CD4-positive, alpha-beta T cell treated with Interleukin-2 at 100 ng/mL for 4 hours (primary cell): ENCODE results near the gene PLTP.
A peak's percentile ranks its signal among the peaks of the same experiment; 100 is the strongest.
"Not testable (repeated sequence)": the region's sequence is repeated elsewhere in the genome, so short reads cannot be mapped to it uniquely, and the experiment has no call there.

Experiments
- DNase-seq: peaks from one replicate; pipeline ENCODE4 v3.0.0-alpha.2; 2020; ENCODE audit warnings: low spot score

The PLTP gene

GRCh38 chr20:45920462-45921336, 8.7 kb upstream of the PLTP start:
- DNase-seq: no peak

DNA sequence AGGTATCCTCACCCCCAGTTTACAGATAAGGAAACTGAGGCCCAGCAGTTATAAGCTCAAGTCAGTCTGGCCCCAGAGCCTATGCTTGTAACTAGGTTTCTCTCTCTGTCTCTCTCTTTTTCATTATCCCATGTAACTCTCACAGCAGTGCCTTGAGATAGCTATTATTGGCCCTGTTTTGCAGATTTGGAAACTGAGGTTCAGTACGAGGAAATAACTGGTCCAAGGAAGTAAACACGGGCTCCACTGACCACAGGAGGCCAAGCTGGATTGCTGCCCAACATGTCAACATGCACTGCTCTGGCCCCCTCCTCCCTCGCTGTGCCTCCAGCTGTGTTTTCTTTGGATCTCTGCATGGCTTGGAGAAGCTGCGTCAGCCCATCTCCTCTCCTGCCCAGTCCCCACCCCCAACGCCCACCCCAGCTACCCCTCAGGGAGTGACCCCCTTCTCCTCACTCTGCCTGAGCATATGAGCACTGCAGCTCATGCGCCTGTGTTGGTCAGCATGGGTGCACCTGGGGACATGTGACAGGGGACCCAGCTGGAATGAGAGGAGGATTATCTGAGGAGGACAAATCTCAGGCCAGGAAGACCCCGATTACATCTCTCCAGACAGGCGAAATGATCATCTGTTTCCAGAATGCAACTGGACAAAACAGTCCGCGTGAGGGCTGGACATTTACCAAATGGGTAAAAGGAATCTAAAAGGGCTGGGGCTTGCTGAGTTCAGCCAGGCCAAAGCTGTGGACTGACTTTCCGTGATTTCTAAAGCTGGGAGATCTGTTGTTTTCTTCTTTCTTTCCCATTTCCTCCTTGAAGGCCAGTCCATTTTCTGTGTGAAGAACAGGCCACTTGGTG, 7.8 kb upstream of the PLTP start:
- DNase-seq: no peak

- no peak for DNase-seq
These were observed 7.0 kb upstream of the PLTP start for GRCh38 chr20:45918779-45919537.

DNA sequence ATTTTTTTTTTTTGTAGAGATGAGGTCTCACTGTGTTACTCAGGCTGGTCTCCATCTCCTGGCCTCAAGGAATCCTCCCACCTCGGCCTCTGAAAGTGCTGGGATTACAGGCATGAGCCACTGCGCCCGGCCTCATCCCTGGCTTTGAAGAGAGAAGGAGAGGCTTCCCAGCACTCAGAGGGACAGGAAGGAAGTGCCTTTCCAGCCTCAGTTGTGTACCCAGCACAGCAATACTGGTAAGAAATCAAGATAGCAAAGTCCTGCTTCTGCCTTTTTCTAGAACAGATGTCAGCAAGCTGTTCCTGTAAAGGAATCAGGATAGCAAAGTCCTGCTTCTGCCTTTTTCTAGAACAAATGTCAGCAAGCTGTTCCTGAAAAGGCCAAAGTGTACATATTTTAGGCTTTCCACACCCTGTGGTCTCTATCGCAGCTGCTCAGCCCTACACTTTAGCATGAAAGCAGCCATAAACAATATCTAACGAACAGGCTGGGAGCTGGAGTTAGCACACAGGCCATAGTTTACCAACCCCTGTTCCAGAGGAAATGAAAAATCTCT, 6.3 kb upstream of the PLTP start:
- DNase-seq: no peak

DNA sequence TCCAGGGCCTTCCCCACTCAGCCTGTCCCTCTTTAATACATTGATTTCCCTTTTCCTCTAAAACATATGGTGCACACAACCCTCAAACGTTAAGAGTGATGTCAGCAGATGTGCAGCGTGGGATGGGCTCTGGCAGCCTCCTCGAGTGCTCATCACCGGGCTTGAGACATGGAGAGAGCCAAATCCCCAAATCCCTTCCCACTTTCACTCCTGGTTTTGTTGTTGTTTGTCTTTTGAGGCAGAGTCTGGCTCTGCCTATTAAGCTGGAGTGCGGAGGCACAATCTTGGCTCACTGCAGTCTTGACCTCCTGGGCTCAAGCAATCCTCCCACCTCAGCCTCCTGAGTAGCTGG, 5.8 kb upstream of the PLTP start:
- no peak for DNase-seq

- no peak for DNase-seq
These were observed 1.2 kb upstream of the PLTP start for GRCh38 chr20:45913116-45913515.

- no peak for DNase-seq
These were observed 358 bp upstream of the PLTP start for GRCh38 chr20:45912344-45912682.

- DNase-seq: peak; percentile 93
These were observed 1.1 kb downstream of the PLTP start for GRCh38 chr20:45910670-45911485.

GRCh38 chr20:45909817-45910669, 1.9 kb downstream of the PLTP start:
- DNase-seq: no peak

- no peak for DNase-seq
These were observed 2.6 kb downstream of the PLTP start for GRCh38 chr20:45909336-45909808.

DNA sequence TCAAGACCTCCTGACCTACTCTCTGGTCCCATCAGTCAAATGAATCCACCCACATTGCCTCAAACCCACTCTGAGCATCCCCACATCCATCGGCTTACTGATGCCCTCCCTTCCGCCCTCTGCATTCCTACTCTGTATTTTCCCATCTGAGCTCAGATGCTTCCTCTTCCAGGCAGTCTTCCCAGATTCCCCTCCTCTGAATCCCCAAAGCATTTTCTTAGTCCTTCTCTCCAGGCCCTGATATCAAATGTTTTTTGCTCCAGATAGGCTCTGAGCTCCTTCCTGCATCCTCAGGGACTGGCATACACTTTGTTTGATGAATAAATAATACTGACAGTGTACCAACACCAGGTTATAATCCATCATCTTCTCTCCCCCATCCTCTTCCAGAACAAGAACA, 3.9 kb downstream of the PLTP start:
- no peak for DNase-seq

- no peak for DNase-seq
These were observed 4.6 kb downstream of the PLTP start for GRCh38 chr20:45907219-45907948.

DNA sequence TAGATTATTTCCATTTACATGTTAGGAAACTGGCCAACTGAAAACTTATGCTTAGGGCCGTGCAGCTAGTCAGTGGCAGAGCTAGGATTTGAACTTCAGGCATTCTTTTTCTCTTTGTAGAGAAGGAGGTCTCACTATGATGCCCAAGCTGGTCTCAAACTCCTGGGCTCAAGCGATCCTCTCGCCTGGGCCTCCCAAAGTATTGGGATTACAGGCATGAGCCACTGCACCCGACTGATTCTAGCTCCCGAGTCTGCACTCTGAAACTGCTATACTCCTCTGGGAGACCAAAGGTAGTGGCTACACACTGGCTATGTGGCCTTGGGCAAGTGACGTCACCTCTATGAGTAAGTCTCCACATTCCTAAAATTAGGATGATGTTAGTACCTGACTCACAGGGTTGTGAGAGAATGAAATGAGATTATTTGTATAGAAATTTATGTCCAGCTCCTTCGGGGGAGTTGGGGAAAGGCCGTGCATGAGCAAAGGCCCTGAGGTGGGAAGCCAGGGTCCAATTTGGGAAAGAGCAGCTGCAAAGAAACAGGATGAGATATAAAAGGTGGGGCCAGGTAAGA, 6.4 kb downstream of the PLTP start:
- DNase-seq: no peak

- no peak for DNase-seq
These were observed 7.1 kb downstream of the PLTP start for GRCh38 chr20:45904583-45905504.

GRCh38 chr20:45902199-45902701, 9.7 kb downstream of the PLTP start:
- DNase-seq: no peak

- DNase-seq: not testable (repeated sequence)
These were observed 10.6 kb downstream of the PLTP start for GRCh38 chr20:45901332-45901731.

GRCh38 chr20:45899046-45899835, 12.7 kb downstream of the PLTP start:
- DNase-seq: no peak
